GM21526 (cell line): ENCODE measurements around the gene GNAO1.

Experiments used
- ATAC-seq: cut with Tn5 transposase; IDR thresholded peaks from one replicate; pipeline ENCODE4 v1.9.1; 2021; ENCODE audit warnings: moderate library complexity; ENCODE audit not compliant: unreplicated experiment, low FRiP score

The GNAO1 gene

DNA sequence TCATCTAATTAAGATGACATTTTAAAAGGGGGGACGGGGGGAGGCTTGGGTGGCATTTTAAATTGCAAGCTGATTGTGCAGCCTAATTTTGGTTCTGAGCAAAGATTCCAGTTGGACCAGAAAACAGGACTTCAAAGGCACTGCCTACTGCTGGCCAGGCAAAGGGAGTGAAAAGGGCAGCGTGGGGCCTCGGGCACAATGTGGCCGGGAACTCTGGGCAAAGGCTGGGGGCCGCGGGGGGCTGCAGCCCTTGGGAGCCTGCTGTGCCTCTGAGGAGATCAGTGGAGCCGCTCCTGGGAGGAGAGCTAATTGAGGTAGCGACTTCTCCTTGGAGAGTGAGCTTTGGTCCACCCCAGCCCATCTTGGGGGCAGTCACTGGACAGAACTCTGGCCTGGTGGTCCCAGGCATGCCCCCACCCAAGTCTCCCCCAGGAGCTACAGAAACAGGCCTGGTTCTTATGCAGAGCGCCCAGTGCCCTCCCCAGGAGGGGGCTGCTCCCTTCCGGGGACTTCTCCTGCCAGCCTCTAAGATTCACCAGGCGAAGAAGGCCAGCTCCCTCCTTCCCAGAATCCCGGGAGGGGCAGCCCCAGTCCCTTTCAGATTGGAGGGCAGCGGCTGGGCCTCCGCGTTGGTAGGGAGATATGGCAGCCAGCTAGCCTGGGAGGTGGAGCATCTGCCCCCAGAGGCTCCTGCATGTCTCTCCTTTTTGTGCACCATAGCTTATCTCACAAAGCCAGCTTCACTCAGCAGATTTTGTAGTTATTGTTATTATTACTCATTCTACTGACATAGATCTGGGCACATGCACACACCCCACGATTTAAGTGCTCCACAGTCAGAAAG is 115.6 kb downstream of the GNAO1 start:
- ATAC-seq: no peak

- no peak for ATAC-seq
Observed at GRCh38 chr16:56307534-56307873, 116.2 kb downstream of the GNAO1 start.

DNA sequence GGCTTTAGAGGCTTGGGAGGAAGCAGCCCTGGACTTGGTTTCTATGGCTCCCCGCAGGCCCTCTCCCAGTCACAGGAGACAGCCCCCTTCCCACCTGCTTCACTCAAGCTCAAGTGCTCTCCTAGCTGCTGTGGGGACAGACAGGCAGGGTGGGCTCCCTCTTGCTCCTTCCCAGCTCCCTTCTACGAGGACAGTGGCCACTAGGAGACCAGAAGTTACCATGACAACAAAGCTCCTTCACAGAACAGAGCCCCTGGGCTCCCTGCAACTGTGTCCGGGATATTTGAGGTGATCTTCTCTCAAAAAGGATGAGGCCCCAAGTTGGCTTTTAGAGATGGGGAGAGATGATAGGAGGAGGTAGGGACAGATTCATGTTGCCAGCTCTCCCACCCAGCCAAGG is 117.7 kb downstream of the GNAO1 start:
- ATAC-seq: no peak

DNA sequence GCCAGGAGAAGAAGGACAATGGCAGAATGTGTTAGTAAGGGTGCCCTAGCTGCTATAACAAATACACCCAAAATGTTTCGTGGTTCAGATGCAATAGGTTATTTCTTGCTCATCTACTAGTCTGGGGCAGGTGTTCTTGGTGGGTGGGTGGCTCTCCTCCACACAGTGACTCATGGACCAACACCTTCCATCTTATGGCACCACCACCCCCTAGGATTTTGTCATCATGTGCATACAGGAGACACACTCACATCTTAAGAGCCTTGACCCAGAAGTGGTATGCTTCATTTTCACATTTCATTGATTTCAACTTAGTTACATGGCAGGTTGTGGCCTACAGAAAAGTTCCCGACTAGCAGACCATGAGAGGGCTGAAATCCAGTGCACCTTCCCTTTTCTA is 119.4 kb downstream of the GNAO1 start:
- ATAC-seq: no peak

DNA sequence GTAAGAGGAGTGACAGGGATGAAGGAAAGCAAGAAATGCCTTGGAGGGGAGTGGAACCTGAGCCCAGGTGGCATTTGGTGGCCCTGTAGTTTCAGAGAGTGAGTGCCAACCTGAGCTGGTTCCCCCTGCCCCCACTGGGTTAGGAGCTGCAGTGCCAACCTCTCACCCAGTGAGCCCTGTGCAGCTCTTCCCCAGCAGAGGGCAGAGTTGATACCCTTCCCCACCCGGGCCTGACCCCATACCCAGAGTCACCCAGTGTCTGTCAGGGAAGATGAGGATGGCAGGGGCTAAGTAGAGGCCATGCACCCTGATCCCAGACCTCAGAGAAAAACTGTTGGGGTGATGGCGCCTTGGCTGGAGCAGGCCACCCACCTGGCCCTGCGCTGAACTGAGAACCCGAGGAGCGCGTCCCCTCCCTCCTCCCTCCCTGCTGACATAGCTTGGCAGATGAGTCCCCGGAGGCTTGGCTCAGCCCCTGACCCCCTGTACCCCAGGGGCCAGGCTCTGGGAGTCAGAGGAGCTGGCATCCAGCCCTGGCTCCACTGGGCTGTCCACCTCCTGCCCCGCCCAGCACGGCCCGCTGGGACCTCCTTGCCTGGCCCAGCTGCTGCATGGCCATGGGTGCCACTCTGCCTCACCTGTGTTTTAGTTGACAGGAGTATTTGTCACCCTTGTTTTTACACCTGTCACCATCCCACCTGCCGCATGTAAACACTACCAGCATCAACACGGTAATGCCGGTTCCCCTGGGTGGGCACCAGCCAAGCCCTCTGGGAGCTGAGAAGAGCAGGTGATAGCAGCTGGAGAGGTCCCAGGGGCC is 120.1 kb downstream of the GNAO1 start:
- ATAC-seq: no peak

GRCh38 chr16:56312028-56312300 is 120.7 kb downstream of the GNAO1 start:
- ATAC-seq: no peak

- no peak for ATAC-seq
Observed at GRCh38 chr16:56312556-56312955, 121.3 kb downstream of the GNAO1 start.

- no peak for ATAC-seq
Observed at GRCh38 chr16:56314244-56314850, 123.1 kb downstream of the GNAO1 start.

GRCh38 chr16:56315955-56316354 is 124.7 kb downstream of the GNAO1 start:
- ATAC-seq: no peak

DNA sequence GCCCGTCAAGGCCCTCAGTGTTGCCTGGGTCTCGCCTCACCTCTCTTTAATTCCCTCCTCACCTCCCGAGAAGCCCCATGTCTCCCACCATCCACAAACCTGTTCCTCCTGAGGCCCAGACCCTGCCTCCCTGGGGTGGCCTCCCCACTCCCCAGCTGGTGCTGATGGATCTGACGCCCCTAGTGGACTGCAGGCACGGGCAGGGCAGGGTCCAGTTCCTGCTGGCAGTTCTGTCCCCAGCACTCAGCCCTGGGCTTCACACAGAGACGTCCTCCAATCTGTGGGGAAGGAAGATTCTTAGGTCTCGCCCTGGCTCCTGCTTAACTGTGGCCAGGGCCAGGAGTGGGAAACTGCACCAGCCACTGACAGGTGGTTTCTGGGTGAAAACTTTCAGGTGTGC is 125.3 kb downstream of the GNAO1 start:
- no peak for ATAC-seq

GRCh38 chr16:56317998-56318826 is 126.9 kb downstream of the GNAO1 start:
- peak; percentile 90 for ATAC-seq

GRCh38 chr16:56318827-56319140 is 127.5 kb downstream of the GNAO1 start:
- ATAC-seq: no peak

- no peak for ATAC-seq
Observed at GRCh38 chr16:56319376-56319775, 128.1 kb downstream of the GNAO1 start.

DNA sequence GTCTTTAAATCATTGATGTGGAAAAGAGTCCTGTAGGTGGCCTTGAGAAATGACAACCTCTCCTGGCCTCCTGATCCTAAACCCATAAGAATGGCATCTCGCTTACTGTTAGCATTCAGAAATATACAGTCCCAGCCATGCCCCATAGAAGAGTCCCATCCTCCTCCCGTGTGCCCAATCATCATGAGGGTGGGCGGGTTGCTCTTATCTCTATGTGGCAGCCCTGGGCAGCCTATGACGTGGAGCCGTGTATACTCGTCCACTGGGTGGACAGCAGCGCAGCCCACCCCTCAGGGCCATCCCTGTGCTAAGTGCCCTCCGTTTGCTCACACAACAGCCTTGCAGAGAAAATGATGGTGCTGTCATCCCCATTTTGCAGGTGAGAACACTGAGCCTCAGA is 128.8 kb downstream of the GNAO1 start:
- no peak for ATAC-seq

DNA sequence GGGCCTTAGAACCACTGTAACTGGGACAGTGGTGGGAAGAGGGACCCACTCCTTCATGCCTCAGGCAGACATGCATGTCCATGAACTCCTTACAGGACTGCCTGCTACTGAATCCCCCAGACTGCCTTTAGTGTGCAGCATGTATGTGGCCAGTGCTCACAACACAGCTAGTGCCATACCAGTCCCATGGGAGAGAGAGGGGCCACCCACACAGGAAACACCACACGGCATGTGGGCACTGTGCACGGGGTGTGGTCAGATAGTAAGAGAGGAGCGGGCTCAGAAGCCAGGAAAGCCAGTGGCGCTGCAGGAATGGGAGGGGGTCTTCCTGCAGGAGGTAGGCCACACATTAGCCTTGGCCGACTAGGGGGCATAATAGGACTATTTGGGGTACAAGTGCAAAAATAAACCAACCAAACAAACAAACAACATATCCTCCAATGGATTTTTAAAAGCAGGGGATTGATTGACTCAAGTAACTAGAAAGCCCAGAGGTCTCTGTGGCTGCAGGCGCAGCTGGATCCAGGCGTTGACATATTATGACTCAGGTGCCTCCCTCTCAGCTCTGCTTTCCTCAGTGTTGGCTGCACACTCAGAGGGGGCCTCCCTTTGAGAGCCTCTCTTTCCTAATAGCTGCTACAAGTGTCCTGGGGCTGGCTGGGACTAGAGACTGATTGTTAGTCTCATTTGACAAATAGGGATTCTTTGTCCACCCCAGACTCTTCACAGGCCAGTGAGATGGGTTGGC is 129.7 kb downstream of the GNAO1 start:
- no peak for ATAC-seq

- ATAC-seq: no peak
Observed at GRCh38 chr16:56321571-56321970, 130.3 kb downstream of the GNAO1 start.

GRCh38 chr16:56324406-56324805 is 133.1 kb downstream of the GNAO1 start:
- no peak for ATAC-seq

- ATAC-seq: no peak
Observed at GRCh38 chr16:56325956-56326355, 134.7 kb downstream of the GNAO1 start.

- no peak for ATAC-seq
Observed at GRCh38 chr16:56327071-56327928, 136.0 kb downstream of the GNAO1 start.

DNA sequence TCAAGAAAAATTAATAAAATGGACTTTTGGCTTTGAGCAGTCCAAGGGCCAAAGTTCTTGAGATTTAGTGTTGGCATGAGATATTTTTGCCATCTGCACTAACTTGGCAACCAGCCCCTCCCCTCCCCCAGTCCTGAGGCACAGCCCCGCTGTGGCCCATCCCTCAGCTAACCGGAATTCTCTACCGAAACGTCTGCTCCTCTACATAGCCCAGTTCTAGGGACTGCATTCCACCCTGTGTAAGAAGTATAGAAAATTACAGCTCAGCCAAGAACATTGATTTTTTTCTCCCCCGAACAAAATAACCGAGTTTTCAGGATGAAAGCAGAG is 136.6 kb downstream of the GNAO1 start:
- no peak for ATAC-seq
